SU-DHL-6 (cell line): ENCODE measurements around the gene ZFHX3.

Experiments
- H2AFZ ChIP-seq: fragments of 200-600 bp; sonication (generic); 2 replicates; pipeline ENCODE4 v1.6.1; 2014; ENCODE audit warnings: low read depth, mild to moderate bottlenecking, moderate library complexity, mixed read lengths, antibody characterized with exemption, low read length; ENCODE audit not compliant: severe bottlenecking
- H3F3A ChIP-seq: fragments of 200-600 bp; shearing (Covaris generic); 2 replicates; pipeline ENCODE4 v1.6.0; 2016; ENCODE audit warnings: antibody characterized with exemption, mild to moderate bottlenecking; ENCODE audit not compliant: insufficient read depth
- H3K27ac ChIP-seq: fragments of 200-600 bp; sonication (generic); 2 replicates; pipeline ENCODE4 v1.5.1; 2016; ENCODE audit warnings: low read depth, mild to moderate bottlenecking, low read length, moderate library complexity, mixed read lengths
- H3K27me3 ChIP-seq: fragments of 200-600 bp; sonication (generic), shearing (Covaris generic); 2 replicates; pipeline ENCODE4 v1.6.0; 2014; ENCODE audit warnings: mild to moderate bottlenecking, low read length
- H3K36me3 ChIP-seq: fragments of 200-600 bp; sonication (generic); 2 replicates; pipeline ENCODE4 v1.6.1; 2014; ENCODE audit warnings: mild to moderate bottlenecking, low read length, mixed read lengths
- H3K4me2 ChIP-seq: fragments of 300-600, 200-600 bp; shearing (Covaris generic), sonication (generic); 2 replicates; pipeline ENCODE4 v1.6.0; 2014; ENCODE audit warnings: low read length, low read depth, mild to moderate bottlenecking; ENCODE audit not compliant: poor library complexity, severe bottlenecking
- H3K4me3 ChIP-seq: fragments of 200-600 bp; sonication (generic); 2 replicates; pipeline ENCODE4 v1.5.1; 2014; ENCODE audit warnings: antibody characterized with exemption, low read length, mild to moderate bottlenecking, mixed read lengths; ENCODE audit not compliant: insufficient read depth, poor library complexity, severe bottlenecking
- H3K79me2 ChIP-seq: fragments of 200-600 bp; sonication (generic); 2 replicates; pipeline ENCODE4 v1.6.1; 2014; ENCODE audit warnings: mild to moderate bottlenecking, low read length, moderate library complexity; ENCODE audit not compliant: insufficient read depth
- H3K9ac ChIP-seq: fragments of 200-600 bp; sonication (generic); 2 replicates; pipeline ENCODE4 v1.7.0; 2014; ENCODE audit warnings: mild to moderate bottlenecking, low read length
- H3K9me2 ChIP-seq: fragments of 200-600 bp; sonication (generic); replicated peaks from 2 replicates; pipeline ENCODE4 v1.6.1; 2014; ENCODE audit warnings: low read length; ENCODE audit not compliant: insufficient read depth
- H3K9me3 ChIP-seq: fragments of 200-600 bp; sonication (generic); 2 replicates; pipeline ENCODE4 v1.6.1; 2014; ENCODE audit warnings: low read length, mixed read lengths; ENCODE audit not compliant: insufficient read depth
- H4K20me1 ChIP-seq: fragments of 200-600 bp; sonication (generic); 2 replicates; pipeline ENCODE4 v1.6.1; 2014; ENCODE audit warnings: low read depth, mild to moderate bottlenecking, antibody characterized with exemption, low read length, moderate library complexity, mixed read lengths
- EZH2phosphoT487 ChIP-seq: fragments of 200-600 bp; sonication (generic), shearing (Covaris generic); conservative IDR thresholded peaks from 2 replicates; pipeline ENCODE4 v1.6.1; 2018; ENCODE audit warnings: mild to moderate bottlenecking, antibody characterized with exemption, low read length, moderate library complexity, mixed read lengths
- TF ChIP-seq, protein P1 (sequence below): fragments of 200-600 bp; sonication (generic); IDR thresholded peaks from one replicate; pipeline ENCODE4 v1.5.1; 2017; ENCODE audit warnings: antibody characterized with exemption, mild to moderate bottlenecking, low read length, moderate library complexity; ENCODE audit not compliant: insufficient read depth, poor library complexity, severe bottlenecking

The ZFHX3 gene

DNA sequence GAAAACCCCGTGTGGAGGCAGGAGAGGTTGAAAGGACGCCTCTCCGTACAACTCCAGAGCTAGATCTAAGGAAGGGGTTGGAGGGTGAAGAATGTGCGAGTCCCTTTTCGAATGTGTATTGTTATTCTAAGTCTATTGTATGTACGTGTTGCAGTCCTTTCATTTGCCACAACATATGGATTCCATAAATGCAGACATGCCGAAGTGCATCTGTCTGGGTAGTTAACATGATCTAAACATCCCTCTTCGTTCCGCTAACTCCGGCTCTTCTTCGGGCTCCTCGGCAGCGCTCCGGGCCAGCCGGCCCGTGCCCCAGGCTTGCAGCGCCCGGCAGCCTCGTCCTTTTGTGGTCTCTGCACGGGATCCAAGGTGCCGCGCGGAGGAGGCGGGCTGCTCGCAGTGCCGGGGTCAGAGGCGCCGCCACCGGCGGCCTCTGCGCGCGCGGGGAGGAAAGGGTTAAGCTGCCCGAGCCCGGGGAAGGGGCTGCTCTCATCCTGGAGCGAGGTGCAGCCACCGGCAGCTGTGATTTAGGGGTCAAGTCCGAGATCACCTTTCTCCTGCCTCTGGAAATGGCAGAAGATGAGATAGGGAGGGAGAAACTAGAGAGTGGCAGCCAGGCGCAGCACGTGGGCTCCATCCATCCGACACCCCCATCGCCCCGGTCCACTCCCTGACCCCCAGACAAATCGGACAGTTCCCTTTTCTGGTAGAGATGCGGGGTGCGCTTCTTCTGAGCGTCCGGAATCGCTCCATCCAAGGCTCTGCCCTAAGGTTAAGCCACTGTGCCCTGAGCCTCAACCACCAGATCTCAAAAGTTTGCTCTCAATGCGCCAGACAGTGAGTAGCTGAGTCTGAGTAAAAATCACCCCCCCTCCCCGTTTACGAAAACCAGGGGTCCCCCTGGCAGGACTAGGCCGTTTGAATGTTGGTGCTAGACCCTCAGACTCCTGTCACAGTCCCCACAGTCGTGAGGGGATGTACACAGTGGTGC is 15.1 kb upstream of the ZFHX3 start:
- no peaks in the 10 kb centered on the region for H3K9me3 ChIP-seq
- no peak overlapping the region for H3K9ac ChIP-seq
- H4K20me1 ChIP-seq, result no peaks in the 10 kb centered on the region
- H3K4me3 ChIP-seq, result no peak overlapping the region
- H3K36me3 ChIP-seq, result no peaks in the 10 kb centered on the region
- no peaks in the 10 kb centered on the region for H3K9me2 ChIP-seq
- H3K79me2 ChIP-seq, result no peaks in the 10 kb centered on the region
- TF ChIP-seq, protein P1, sequence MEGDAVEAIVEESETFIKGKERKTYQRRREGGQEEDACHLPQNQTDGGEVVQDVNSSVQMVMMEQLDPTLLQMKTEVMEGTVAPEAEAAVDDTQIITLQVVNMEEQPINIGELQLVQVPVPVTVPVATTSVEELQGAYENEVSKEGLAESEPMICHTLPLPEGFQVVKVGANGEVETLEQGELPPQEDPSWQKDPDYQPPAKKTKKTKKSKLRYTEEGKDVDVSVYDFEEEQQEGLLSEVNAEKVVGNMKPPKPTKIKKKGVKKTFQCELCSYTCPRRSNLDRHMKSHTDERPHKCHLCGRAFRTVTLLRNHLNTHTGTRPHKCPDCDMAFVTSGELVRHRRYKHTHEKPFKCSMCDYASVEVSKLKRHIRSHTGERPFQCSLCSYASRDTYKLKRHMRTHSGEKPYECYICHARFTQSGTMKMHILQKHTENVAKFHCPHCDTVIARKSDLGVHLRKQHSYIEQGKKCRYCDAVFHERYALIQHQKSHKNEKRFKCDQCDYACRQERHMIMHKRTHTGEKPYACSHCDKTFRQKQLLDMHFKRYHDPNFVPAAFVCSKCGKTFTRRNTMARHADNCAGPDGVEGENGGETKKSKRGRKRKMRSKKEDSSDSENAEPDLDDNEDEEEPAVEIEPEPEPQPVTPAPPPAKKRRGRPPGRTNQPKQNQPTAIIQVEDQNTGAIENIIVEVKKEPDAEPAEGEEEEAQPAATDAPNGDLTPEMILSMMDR, result no peak
- no peak for TF ChIP-seq EZH2phosphoT487
- H2AFZ ChIP-seq, result no peak overlapping the region
- no peaks in the 10 kb centered on the region for H3F3A ChIP-seq
- H3K4me2 ChIP-seq, result no peak overlapping the region
- H3K27ac ChIP-seq, result no peak overlapping the region
- H3K27me3 ChIP-seq, result no peaks in the 10 kb centered on the region

DNA sequence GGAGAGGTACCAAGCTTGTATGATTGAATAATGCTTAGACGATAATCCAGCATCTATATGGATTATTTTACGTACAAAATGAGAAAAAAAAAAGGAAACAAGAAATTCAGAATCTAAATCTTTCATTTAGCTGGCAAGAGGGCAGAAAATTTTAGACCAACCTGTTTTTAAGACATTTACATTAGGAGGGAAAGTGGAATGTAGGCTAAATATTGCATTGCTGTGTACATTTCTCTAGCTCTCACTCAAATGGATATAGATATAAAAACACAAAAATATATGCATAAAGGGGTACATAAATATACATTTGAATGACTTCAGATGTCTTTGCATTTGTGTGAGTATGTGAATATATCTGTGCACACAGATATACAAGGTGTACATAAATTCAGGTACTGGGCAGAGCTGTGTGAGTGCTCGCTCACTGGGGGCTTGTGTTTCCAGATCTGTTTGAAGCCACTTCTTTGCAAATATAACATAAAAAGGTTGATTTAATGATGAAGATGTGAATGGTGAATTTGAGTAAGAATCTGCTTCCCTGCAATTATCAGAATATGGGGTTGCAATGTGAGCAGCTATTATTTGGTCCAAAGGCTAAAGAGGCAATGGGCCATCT is 14.2 kb upstream of the ZFHX3 start:
- no peak overlapping the region for H2AFZ ChIP-seq
- no peaks in the 10 kb centered on the region; the same call in 1 of the 2 replicates for H4K20me1 ChIP-seq

DNA sequence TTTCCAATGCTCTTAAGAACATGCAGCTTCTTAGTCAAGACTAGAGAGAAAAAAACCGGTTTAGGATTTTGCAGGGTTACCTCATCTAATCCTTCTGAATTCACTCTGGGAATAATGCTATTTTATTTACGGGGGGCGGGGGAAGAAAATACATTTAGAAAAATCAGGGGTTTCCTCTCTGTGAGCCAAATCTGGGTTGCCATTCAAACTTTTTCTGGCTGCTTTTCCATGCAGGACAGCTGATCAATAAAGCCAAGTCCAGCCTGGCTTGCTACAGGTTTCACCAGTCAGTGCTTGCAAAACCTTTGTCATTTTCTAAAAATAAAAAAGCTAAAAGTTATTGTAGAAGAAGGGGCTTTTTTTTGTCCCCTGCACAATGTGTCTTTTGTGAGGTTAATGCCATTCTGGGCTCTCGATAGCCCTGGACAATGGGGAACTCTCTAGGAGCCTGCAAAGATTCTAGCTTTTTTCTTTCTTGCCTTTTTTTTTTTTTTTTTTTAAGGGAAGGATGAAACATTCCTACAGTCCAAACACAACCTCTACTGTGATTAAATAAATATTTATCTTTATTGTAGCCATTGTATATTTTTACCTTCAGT is 13.1 kb upstream of the ZFHX3 start:
- Histone ChIP-seq H3K9ac (no peak overlapping the region), H4K20me1 (no peaks in the 10 kb centered on the region; the same call in 1 of the 2 replicates), H3K27me3 (no peaks in the 10 kb centered on the region), H3K36me3 (no peaks in the 10 kb centered on the region), H3K9me3 (no peaks in the 10 kb centered on the region), H3F3A (peaks cover 7% of the 10 kb centered on the region; the same call in 1 of the 2 replicates), H3K4me2 (no peak overlapping the region), H3K9me2 (no peaks in the 10 kb centered on the region), H3K4me3 (no peak overlapping the region), H2AFZ (no peak overlapping the region), H3K27ac (no peak overlapping the region), H3K79me2 (no peaks in the 10 kb centered on the region)
- TF ChIP-seq, protein P1, result no peak
- no peak for TF ChIP-seq EZH2phosphoT487

More for the DNA sequence above, 14.2 kb upstream of the ZFHX3 start:
- H3K27ac ChIP-seq, result no peak overlapping the region
- TF ChIP-seq, protein P1, result no peak
- TF ChIP-seq EZH2phosphoT487, result no peak
- H3F3A ChIP-seq, result peaks cover 4% of the 10 kb centered on the region; the same call in 1 of the 2 replicates
- H3K4me3 ChIP-seq, result no peak overlapping the region
- H3K9me3 ChIP-seq, result no peaks in the 10 kb centered on the region
- no peaks in the 10 kb centered on the region for H3K9me2 ChIP-seq
- H3K27me3 ChIP-seq, result no peaks in the 10 kb centered on the region
- H3K4me2 ChIP-seq, result no peak overlapping the region
- no peaks in the 10 kb centered on the region for H3K79me2 ChIP-seq
- H3K36me3 ChIP-seq, result no peaks in the 10 kb centered on the region
- no peak overlapping the region for H3K9ac ChIP-seq
